HepG2 (cell line): ENCODE measurements around the gene METTL23. TPM values are rescaled to one million over a fixed set of nuclear protein-coding genes. Genes with fewer than 3 reads are reported as not detected.

Experiments
- AHR ChIP-seq: IDR thresholded peaks from 2 replicates; pipeline ENCODE4 v1.6.1; 2018; ENCODE audit warnings: missing genetic modification reagents, missing compliant biosample characterization
- CREM ChIP-seq, 2 experiments: sonication (generic) in 1 of 2; formaldehyde crosslinking in 1 of 2; IDR thresholded peaks; 2 replicates each; pipeline versions ENCODE4 v1.4.0 to v1.6.1; 2016 to 2020; ENCODE audit warnings: antibody characterized with exemption in 1 of 2, mild to moderate bottlenecking in 1 of 2, missing genetic modification reagents in 1 of 2
- DMAP1 ChIP-seq: IDR thresholded peaks from 2 replicates; pipeline ENCODE4 v1.6.1; 2016
- GATAD1 ChIP-seq: IDR thresholded peaks from 2 replicates; pipeline ENCODE4 v1.6.1; 2016; ENCODE audit warnings: missing genetic modification reagents, missing compliant biosample characterization
- KDM5B ChIP-seq: sonication (generic); formaldehyde crosslinking; IDR thresholded peaks from 2 replicates; pipeline ENCODE4 v1.4.0; 2020; ENCODE audit warnings: missing genetic modification reagents, mild to moderate bottlenecking, borderline replicate concordance
- NFIC ChIP-seq: IDR thresholded peaks from 2 replicates; pipeline ENCODE4 v1.6.1; 2012; ENCODE audit warnings: mild to moderate bottlenecking, low read length, inconsistent platforms
- PAWR ChIP-seq: sonication (generic); formaldehyde crosslinking; IDR thresholded peaks from 2 replicates; pipeline ENCODE4 v1.4.0; 2020; ENCODE audit warnings: missing genetic modification reagents, mild to moderate bottlenecking, borderline replicate concordance
- SETDB1 ChIP-seq: sonication (generic); formaldehyde crosslinking; IDR thresholded peaks from 2 replicates; pipeline ENCODE4 v1.5.1; 2020; ENCODE audit warnings: missing genetic modification reagents, mild to moderate bottlenecking, borderline replicate concordance
- SMARCC2 ChIP-seq: fragments of 450-650 bp; IDR thresholded peaks from 2 replicates; pipeline ENCODE4 v1.6.1; 2017; ENCODE audit warnings: antibody characterized with exemption, mild to moderate bottlenecking
- SOX5 ChIP-seq: IDR thresholded peaks from 2 replicates; pipeline ENCODE4 v1.6.1; 2016; ENCODE audit warnings: borderline replicate concordance
- ZBTB20 ChIP-seq: sonication (generic); formaldehyde crosslinking; IDR thresholded peaks from 2 replicates; pipeline ENCODE4 v1.8.1; 2023; ENCODE audit warnings: missing genetic modification reagents, low read depth, mild to moderate bottlenecking, borderline replicate concordance
- ZNF205 ChIP-seq: IDR thresholded peaks from 2 replicates; pipeline ENCODE4 v1.6.1; 2018; ENCODE audit warnings: missing biosample characterization, missing genetic modification reagents
- ZNF234 ChIP-seq: sonication (generic); formaldehyde crosslinking; conservative IDR thresholded peaks from 2 replicates; pipeline ENCODE4 v1.5.1; 2020; ENCODE audit warnings: mild to moderate bottlenecking, missing genetic modification reagents
- ZNF235 ChIP-seq: sonication (generic); formaldehyde crosslinking; IDR thresholded peaks from 2 replicates; pipeline ENCODE4 v1.8.1; 2023; ENCODE audit warnings: mild to moderate bottlenecking, missing genetic modification reagents, borderline replicate concordance
- ZNF326 ChIP-seq: sonication (generic); formaldehyde crosslinking; IDR thresholded peaks from 2 replicates; pipeline ENCODE4 v1.4.0; 2020; ENCODE audit warnings: missing genetic modification reagents, borderline replicate concordance
- ZNF33A ChIP-seq: sonication (generic); formaldehyde crosslinking; IDR thresholded peaks from 2 replicates; pipeline ENCODE4 v1.5.1; 2020; ENCODE audit warnings: missing genetic modification reagents, mild to moderate bottlenecking, moderate library complexity, borderline replicate concordance
- polyA plus RNA-seq, 8 experiments: library from polyadenylated mRNA; depleted of rRNA in 3 of 8; stranded (reverse) in 7 of 8; unstranded in 1 of 8; fragments of >200 nt; fragmentation: Illumina TruSeq in 4 of 8; extraction: Trizol in 4 of 8; gene quantifications; 2 replicates each; pipeline versions ENCODE4 v1.2.1 to v1.2.3, GENCODE V29; 2011 to 2016; ENCODE audit warnings: low read depth in 4 of 8, missing spikeins in 1 of 8, mixed read lengths in 1 of 8; ENCODE audit not compliant: insufficient read depth in 1 of 8
- total RNA-seq, 5 experiments: library from RNA; depleted of rRNA; stranded (reverse); fragments of >200 nt; fragmentation: Illumina TruSeq; extraction: Trizol; gene quantifications; 2 replicates each; pipeline ENCODE4 v1.2.3, GENCODE V29; 2016; ENCODE audit warnings: low read depth in 1 of 5
- TF ChIP-seq, protein P1 (sequence below): sonication (generic); formaldehyde crosslinking; IDR thresholded peaks from 2 replicates; pipeline ENCODE4 v1.5.1; 2020; ENCODE audit warnings: missing genetic modification reagents, mild to moderate bottlenecking, borderline replicate concordance
- TF ChIP-seq, protein P2 (sequence below): sonication (generic); formaldehyde crosslinking; IDR thresholded peaks from 2 replicates; pipeline ENCODE4 v1.4.0; 2020; ENCODE audit warnings: missing genetic modification reagents, borderline replicate concordance
- TF ChIP-seq, protein P3 (sequence below): IDR thresholded peaks from 2 replicates; pipeline ENCODE4 v1.6.1; 2018; ENCODE audit warnings: missing genetic modification reagents
- TF ChIP-seq, protein P4 (sequence below): sonication (generic); formaldehyde crosslinking; IDR thresholded peaks from 2 replicates; pipeline ENCODE4 v1.4.0; 2020; ENCODE audit warnings: missing genetic modification reagents
- TF ChIP-seq, protein P5 (sequence below): sonication (generic); formaldehyde crosslinking; IDR thresholded peaks from 2 replicates; pipeline ENCODE4 v1.5.0; 2020; ENCODE audit warnings: mild to moderate bottlenecking, low read depth, missing genetic modification reagents, borderline replicate concordance

The METTL23 gene
- total and polyA plus RNA-seq, 2 of the 13 experiments (the other 11 are each of a cell fraction or from before 2014, with no cell fraction given), result 39.9 to 104 TPM

DNA sequence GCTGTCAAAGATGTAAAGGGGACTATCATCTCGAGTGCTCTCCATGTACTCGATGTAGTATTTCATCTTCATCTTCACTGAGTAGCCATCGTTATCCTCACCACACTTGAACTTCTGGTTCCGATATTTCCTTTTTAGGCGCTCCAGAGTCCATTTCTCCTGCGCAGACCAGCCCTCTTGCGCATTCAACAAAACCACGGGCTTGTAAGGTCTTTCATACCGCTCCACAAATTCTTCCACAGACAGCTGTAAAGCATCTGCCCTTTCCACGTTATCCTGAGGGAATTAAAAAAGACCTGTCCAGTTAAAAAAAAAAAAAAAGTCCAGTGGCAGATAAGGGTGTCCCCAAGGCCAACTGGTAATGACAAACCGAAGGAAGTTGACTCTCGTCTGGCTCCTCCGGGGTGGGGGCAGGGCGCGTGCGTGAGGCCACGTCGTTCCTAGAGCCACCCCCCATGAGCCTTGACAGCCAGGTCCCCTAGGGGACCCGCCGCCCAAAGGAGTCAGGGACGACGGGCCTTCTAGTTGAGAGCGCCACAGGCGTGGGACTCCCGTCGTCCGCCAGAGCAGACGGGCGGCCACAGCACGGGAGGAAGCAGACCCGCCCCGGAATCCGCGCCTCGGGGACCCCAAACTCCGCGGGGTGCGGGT, 934 bp upstream of the METTL23 start (continued):
- TF ChIP-seq SMARCC2 (no peak), SOX5 (peak; percentile 14; the same call in 1 of the 2 replicates), DMAP1 (peak; percentile 52), AHR (CRISPR knock-in tag) (no peak), ZNF235 (CRISPR knock-in tag) (no peak), ZBTB20 (CRISPR knock-in tag) (no peak), ZNF33A (CRISPR knock-in tag) (no peak; the same call in 1 of the 2 replicates), CREM (IDR thresholded peaks at IDR 0.05) (peak; percentile 13; the same call in 1 of the 2 replicates), CREM (CRISPR knock-in tag; IDR thresholded peaks at IDR 0.05) (no peak), GATAD1 (CRISPR knock-in tag) (no peak), ZNF326 (CRISPR knock-in tag) (no peak), SETDB1 (no peak), ZNF234 (CRISPR knock-in tag) (peak; percentile 27; the same call in 1 of the 2 replicates), ZNF205 (CRISPR knock-in tag) (peak; percentile 17; the same call in 1 of the 2 replicates), NFIC (no peak), KDM5B (CRISPR knock-in tag) (peak; percentile 83; the same call in 1 of the 2 replicates), PAWR (CRISPR knock-in tag) (no peak)
- TF ChIP-seq, protein P1, sequence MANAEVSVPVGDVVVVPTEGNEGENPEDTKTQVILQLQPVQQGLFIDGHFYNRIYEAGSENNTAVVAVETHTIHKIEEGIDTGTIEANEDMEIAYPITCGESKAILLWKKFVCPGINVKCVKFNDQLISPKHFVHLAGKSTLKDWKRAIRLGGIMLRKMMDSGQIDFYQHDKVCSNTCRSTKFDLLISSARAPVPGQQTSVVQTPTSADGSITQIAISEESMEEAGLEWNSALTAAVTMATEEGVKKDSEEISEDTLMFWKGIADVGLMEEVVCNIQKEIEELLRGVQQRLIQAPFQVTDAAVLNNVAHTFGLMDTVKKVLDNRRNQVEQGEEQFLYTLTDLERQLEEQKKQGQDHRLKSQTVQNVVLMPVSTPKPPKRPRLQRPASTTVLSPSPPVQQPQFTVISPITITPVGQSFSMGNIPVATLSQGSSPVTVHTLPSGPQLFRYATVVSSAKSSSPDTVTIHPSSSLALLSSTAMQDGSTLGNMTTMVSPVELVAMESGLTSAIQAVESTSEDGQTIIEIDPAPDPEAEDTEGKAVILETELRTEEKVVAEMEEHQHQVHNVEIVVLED (CRISPR knock-in tag), result no peak
- TF ChIP-seq, protein P2, sequence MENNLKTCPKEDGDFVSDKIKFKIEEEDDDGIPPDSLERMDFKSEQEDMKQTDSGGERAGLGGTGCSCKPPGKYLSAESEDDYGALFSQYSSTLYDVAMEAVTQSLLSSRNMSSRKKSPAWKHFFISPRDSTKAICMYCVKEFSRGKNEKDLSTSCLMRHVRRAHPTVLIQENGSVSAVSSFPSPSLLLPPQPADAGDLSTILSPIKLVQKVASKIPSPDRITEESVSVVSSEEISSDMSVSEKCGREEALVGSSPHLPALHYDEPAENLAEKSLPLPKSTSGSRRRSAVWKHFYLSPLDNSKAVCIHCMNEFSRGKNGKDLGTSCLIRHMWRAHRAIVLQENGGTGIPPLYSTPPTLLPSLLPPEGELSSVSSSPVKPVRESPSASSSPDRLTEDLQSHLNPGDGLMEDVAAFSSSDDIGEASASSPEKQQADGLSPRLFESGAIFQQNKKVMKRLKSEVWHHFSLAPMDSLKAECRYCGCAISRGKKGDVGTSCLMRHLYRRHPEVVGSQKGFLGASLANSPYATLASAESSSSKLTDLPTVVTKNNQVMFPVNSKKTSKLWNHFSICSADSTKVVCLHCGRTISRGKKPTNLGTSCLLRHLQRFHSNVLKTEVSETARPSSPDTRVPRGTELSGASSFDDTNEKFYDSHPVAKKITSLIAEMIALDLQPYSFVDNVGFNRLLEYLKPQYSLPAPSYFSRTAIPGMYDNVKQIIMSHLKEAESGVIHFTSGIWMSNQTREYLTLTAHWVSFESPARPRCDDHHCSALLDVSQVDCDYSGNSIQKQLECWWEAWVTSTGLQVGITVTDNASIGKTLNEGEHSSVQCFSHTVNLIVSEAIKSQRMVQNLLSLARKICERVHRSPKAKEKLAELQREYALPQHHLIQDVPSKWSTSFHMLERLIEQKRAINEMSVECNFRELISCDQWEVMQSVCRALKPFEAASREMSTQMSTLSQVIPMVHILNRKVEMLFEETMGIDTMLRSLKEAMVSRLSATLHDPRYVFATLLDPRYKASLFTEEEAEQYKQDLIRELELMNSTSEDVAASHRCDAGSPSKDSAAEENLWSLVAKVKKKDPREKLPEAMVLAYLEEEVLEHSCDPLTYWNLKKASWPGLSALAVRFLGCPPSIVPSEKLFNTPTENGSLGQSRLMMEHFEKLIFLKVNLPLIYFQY (CRISPR knock-in tag), result no peak
- TF ChIP-seq, protein P3, sequence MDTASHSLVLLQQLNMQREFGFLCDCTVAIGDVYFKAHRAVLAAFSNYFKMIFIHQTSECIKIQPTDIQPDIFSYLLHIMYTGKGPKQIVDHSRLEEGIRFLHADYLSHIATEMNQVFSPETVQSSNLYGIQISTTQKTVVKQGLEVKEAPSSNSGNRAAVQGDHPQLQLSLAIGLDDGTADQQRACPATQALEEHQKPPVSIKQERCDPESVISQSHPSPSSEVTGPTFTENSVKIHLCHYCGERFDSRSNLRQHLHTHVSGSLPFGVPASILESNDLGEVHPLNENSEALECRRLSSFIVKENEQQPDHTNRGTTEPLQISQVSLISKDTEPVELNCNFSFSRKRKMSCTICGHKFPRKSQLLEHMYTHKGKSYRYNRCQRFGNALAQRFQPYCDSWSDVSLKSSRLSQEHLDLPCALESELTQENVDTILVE (CRISPR knock-in tag), result no peak
- TF ChIP-seq, protein P4, sequence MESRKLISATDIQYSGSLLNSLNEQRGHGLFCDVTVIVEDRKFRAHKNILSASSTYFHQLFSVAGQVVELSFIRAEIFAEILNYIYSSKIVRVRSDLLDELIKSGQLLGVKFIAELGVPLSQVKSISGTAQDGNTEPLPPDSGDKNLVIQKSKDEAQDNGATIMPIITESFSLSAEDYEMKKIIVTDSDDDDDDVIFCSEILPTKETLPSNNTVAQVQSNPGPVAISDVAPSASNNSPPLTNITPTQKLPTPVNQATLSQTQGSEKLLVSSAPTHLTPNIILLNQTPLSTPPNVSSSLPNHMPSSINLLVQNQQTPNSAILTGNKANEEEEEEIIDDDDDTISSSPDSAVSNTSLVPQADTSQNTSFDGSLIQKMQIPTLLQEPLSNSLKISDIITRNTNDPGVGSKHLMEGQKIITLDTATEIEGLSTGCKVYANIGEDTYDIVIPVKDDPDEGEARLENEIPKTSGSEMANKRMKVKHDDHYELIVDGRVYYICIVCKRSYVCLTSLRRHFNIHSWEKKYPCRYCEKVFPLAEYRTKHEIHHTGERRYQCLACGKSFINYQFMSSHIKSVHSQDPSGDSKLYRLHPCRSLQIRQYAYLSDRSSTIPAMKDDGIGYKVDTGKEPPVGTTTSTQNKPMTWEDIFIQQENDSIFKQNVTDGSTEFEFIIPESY (CRISPR knock-in tag), result no peak
- TF ChIP-seq, protein P5, sequence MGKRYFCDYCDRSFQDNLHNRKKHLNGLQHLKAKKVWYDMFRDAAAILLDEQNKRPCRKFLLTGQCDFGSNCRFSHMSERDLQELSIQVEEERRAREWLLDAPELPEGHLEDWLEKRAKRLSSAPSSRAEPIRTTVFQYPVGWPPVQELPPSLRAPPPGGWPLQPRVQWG, result no peak
